Measurements from ENCODE around the gene NADSYN1.

The NADSYN1 gene

DNA sequence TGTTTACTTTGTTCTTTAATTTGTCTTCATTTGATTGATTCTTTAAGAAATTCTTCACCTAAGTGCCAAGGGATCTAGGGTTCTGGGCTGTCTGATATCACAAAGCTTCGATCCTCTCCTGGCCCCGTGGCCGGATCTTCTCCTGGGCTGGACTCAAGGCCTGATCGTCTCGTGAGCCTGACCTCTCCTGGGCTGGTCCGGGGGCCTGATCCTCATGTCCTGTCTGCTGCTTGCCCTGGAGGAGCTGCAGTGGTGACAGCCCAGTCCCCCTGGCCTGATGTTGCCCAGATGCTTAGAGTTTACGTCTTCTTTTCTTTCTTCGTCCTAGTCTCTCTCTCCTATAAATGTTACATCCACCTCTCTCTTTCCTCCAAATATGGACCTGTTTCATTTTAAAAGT lies 3.3 kb downstream of the NADSYN1 start:
- peaks cover 10% of the 10 kb centered on the region for H3K79me2 ChIP-seq (ENCODE audit: insufficient read depth, low read length)
- no peak overlapping the region for H3K9ac ChIP-seq (ENCODE audit: low read length)
- H3K4me3 ChIP-seq (ENCODE audit: insufficient read depth, low read length, poor library complexity, severe bottlenecking): no peak overlapping the region
- H3K9me2 ChIP-seq (replicated peaks; ENCODE audit: insufficient read depth, low read length): no peaks in the 10 kb centered on the region
- TF ChIP-seq EZH2phosphoT487 (conservative IDR thresholded peaks at IDR 0.05; ENCODE audit: low read length): no peak
- TF ChIP-seq, protein P1, sequence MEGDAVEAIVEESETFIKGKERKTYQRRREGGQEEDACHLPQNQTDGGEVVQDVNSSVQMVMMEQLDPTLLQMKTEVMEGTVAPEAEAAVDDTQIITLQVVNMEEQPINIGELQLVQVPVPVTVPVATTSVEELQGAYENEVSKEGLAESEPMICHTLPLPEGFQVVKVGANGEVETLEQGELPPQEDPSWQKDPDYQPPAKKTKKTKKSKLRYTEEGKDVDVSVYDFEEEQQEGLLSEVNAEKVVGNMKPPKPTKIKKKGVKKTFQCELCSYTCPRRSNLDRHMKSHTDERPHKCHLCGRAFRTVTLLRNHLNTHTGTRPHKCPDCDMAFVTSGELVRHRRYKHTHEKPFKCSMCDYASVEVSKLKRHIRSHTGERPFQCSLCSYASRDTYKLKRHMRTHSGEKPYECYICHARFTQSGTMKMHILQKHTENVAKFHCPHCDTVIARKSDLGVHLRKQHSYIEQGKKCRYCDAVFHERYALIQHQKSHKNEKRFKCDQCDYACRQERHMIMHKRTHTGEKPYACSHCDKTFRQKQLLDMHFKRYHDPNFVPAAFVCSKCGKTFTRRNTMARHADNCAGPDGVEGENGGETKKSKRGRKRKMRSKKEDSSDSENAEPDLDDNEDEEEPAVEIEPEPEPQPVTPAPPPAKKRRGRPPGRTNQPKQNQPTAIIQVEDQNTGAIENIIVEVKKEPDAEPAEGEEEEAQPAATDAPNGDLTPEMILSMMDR (IDR thresholded peaks at IDR 0.05; ENCODE audit: insufficient read depth, low read length, poor library complexity, severe bottlenecking): no peak
- no peaks in the 10 kb centered on the region for H3K9me3 ChIP-seq (ENCODE audit: insufficient read depth, low read length)
- no peak overlapping the region for H3K4me2 ChIP-seq (ENCODE audit: low read depth, low read length, poor library complexity, severe bottlenecking)
- H4K20me1 ChIP-seq (ENCODE audit: low read depth, low read length): no peaks in the 10 kb centered on the region
- H3K36me3 ChIP-seq (ENCODE audit: low read length): no peaks in the 10 kb centered on the region
- H2AFZ ChIP-seq (ENCODE audit: low read depth, low read length, severe bottlenecking): no peak overlapping the region
- no peaks in the 10 kb centered on the region for H3K27me3 ChIP-seq (ENCODE audit: low read length)
- H3K27ac ChIP-seq (ENCODE audit: low read depth, low read length): no peak overlapping the region
- peaks cover 14% of the 10 kb centered on the region for H3F3A ChIP-seq (ENCODE audit: insufficient read depth)

DNA sequence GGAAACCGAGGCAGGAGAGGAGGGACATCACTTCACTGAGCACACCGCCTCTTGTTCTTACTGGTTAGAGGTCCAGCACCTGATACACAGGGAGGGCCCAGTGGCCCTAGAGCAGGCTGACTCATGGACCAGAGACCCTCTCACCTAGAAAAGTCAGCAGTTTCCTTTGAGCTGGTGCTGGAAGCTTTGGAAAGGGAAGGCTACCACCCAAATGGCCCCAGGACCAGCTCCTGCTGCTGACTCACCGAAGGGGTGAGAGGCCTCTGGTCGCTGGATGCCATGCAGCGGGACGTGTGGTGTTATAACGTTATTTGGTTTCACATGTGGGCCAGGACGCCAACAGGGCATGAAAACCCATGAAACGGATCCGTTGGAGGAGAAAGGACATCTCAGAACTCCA lies 3.8 kb downstream of the NADSYN1 start:
- Histone ChIP-seq H3K4me3 (ENCODE audit: insufficient read depth, low read length, poor library complexity, severe bottlenecking) (no peak overlapping the region), H3K27me3 (ENCODE audit: low read length) (no peaks in the 10 kb centered on the region), H3K9ac (ENCODE audit: low read length) (no peak overlapping the region), H3K9me2 (replicated peaks; ENCODE audit: insufficient read depth, low read length) (no peaks in the 10 kb centered on the region), H3K9me3 (ENCODE audit: insufficient read depth, low read length) (no peaks in the 10 kb centered on the region), H3F3A (ENCODE audit: insufficient read depth) (peaks cover 8% of the 10 kb centered on the region), H2AFZ (ENCODE audit: low read depth, low read length, severe bottlenecking) (no peak overlapping the region), H3K27ac (ENCODE audit: low read depth, low read length) (no peak overlapping the region), H3K36me3 (ENCODE audit: low read length) (no peaks in the 10 kb centered on the region), H3K4me2 (ENCODE audit: low read depth, low read length, poor library complexity, severe bottlenecking) (no peak overlapping the region), H3K79me2 (ENCODE audit: insufficient read depth, low read length) (peaks cover 10% of the 10 kb centered on the region), H4K20me1 (ENCODE audit: low read depth, low read length) (no peaks in the 10 kb centered on the region)
- TF ChIP-seq, protein P1 (IDR thresholded peaks at IDR 0.05; ENCODE audit: insufficient read depth, low read length, poor library complexity, severe bottlenecking): no peak
- no peak for TF ChIP-seq EZH2phosphoT487 (conservative IDR thresholded peaks at IDR 0.05; ENCODE audit: low read length)

DNA sequence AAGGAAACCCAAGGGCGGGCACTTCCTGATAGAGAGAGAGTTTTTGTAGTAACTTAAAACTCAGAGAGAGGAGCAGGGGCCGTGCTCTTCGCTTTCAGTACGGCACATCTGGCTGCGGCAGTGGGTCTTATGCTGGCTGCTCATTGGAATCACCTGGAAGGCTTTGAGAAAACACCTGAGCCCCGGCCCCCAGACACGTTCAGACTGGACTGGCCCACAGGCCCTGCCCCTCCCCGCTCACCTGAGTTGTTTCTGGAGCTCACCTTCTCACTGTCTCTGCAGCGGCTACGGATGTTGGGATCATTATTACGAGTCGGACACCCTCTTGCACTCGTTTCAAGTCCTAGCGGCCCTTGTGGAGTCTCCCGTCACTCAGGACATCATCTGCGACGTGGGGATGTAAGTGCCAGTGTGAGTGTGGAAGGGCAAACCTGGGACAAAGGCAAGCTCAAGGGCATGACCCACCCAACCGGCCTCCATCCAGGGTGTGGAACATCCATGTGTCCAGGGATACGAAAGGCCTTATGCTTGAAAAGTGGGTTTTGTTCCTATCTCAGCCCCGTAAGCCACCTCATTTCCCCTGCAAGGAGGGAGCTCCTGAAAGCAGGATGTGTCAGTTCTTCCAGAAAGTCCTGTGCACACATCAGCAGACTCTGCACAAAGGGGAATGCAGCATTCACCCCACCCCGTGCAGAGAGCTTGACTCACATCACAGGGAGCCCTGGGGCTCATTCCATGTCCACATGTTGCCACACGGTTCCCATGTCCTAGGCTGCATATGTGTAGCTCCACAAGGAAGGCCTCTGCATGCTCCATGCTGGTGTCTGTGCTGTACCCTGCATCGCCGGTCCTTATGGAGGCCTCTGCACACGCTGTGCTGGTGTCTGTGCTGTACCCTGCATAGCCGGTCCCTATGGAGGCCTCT lies 5.4 kb downstream of the NADSYN1 start:
- TF ChIP-seq EZH2phosphoT487 (conservative IDR thresholded peaks at IDR 0.05; ENCODE audit: low read length): no peak
- TF ChIP-seq, protein P1 (IDR thresholded peaks at IDR 0.05; ENCODE audit: insufficient read depth, low read length, poor library complexity, severe bottlenecking): no peak
- Histone ChIP-seq H3K9me3 (ENCODE audit: insufficient read depth, low read length) (no peaks in the 10 kb centered on the region), H3K79me2 (ENCODE audit: insufficient read depth, low read length) (peaks cover 7% of the 10 kb centered on the region), H3F3A (ENCODE audit: insufficient read depth) (no peaks in the 10 kb centered on the region), H3K4me3 (ENCODE audit: insufficient read depth, low read length, poor library complexity, severe bottlenecking) (no peak overlapping the region), H3K27me3 (ENCODE audit: low read length) (no peaks in the 10 kb centered on the region), H2AFZ (ENCODE audit: low read depth, low read length, severe bottlenecking) (no peak overlapping the region), H4K20me1 (ENCODE audit: low read depth, low read length) (no peaks in the 10 kb centered on the region), H3K9me2 (replicated peaks; ENCODE audit: insufficient read depth, low read length) (no peaks in the 10 kb centered on the region), H3K4me2 (ENCODE audit: low read depth, low read length, poor library complexity, severe bottlenecking) (no peak overlapping the region), H3K36me3 (ENCODE audit: low read length) (no peaks in the 10 kb centered on the region), H3K9ac (ENCODE audit: low read length) (no peak overlapping the region), H3K27ac (ENCODE audit: low read depth, low read length) (no peak overlapping the region)

All from SU-DHL-6 (cell line).